ENCODE results near the gene CCDC81.
"Not testable (repeated sequence)": the region's sequence is repeated elsewhere in the genome, so short reads cannot be mapped to it uniquely, and the experiment has no call there.

The CCDC81 gene

DNA sequence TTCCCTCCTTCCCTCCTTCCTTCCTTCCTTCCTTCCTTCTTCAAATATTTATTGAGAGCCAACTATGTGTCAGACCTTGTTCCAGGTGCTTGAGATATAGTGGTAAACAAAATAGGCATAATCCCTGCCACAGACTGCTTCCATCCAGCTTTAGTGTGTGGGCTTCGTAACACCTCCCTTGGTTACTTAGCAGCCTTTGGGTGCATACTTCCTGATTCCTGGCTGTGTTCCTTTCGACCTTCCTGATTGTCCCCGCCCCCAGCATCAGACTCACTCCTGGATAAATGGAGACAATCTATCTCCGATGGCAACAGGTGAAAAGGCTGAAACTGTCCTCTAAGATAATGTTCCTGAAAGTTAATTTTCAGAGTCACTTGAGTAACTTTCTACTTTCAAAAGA is 13.5 kb downstream of the CCDC81 start:
- DNase-seq (ENCODE audit: low read depth) = no peak

DNA sequence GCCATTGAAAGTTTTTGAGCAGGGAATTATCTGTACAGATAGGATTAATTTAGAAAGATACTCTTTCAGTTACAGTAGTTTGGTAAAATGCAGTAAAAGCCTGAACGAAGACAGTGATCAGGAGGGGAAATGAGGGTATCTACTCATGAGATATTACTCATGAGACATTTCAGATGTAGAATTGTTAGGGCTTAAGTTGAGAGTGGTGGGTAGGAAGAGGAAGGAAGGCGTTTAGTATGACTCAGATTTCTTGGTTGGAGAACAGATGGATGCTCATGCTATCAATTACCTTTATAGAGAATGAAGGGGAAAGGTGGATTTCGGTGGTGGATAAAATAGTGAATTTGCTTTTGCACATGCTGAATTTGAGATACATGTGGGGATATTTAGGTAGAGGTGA is 15.8 kb downstream of the CCDC81 start:
- DNase-seq (ENCODE audit: low read depth) = no peak

DNA sequence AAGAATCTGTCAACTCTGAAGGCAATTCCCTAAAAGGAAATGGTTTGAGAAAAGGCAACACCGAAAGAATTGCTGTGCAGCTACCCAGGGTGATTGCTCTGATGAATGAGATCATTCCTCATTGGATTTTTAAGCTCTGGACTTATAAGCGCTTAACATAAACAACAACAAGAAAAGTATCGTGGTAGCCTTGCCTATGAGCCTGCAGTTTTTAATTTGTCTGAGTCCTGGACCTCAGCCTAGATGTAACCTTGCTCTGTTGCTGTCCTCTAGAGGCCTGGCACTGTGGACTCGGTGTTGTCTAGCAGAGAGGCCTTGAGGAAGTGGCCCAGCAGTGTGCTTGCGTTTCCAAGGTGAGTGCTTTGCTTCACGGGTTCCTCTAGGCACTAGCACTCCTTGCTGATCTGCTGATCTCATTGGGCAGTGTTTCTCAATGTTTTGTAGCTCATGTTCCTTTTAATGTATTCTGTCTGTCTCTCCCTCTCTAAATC is 20.4 kb downstream of the CCDC81 start:
- DNase-seq (ENCODE audit: low read depth) = no peak

DNA sequence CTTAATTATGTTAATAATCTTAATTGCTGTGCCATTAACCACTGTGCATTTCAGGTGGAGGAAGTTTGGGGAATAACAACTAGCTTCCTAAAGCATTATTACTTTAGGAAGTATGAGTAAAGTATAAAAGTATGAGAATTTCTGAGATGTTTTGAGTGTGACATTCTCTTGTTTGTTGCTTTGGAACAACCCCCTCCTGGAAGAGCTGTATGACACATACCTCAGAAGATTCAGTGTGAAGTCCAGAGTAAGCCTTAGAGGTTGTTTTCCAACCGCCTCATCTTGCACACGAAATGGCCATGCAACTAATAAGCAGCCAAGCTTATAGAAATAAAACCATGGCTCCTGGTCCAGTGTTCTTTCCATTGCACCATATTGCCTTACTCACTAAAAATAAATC is 21.7 kb downstream of the CCDC81 start:
- DNase-seq (ENCODE audit: low read depth) = peak; percentile 57

DNA sequence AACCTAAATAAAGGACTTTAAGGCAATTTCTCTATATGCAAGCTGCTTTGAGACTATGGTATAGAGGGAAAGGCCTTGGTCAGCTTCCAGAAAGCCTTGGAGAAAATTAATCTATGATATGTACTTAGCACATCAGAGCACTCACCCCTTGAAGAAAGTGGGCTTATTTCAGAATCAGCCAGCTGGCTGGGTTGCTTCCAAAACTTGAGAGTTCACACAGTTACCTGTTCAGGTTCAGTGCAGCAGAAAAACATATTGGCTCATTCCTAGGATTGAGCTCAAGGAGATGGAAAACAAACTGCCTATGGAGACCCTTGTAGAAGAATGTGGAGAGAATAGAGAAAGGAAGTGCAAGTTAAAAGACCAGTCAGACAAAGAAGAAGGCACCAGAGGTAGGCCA is 22.7 kb downstream of the CCDC81 start:
- DNase-seq (ENCODE audit: low read depth) = no peak

DNA sequence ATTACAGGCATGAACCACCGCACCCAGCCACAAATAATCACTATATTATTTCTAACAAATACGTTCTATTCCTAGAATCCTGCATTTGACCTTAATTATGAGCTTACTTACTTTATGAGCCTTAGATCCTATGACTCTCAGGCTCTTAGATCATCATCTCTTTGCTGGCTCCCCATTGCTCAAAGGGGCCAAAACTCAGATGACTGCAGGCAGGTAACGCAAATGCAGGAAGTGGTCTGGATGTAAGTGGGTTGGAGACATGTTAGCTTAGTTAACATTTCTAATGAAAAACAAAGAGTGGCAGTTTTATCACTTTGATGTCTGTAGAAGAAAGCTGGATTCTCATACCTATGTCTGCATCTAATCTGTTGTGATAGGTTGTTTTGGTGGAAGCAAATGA is 23.4 kb downstream of the CCDC81 start:
- DNase-seq (ENCODE audit: low read depth) = no peak

DNA sequence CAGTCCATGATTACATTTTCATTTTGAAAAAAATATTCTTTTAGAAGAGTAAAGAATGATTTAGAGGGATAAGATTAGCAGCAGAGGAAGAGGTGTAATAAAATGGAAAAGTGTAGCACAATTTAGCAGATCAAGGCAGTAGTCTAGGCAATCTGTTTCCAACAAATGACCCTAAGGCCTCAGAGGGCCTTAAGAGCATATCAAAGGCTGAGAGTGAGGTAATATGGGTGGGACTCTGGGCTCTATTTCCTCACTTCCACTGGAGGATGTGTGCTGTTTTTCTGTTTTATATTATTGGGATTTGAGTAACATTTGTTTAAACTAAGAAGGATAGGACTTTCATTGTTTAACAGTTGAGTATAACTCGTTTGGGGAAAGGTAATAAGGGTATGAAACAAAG is 28.8 kb downstream of the CCDC81 start:
- DNase-seq (ENCODE audit: low read depth) = no peak

DNA sequence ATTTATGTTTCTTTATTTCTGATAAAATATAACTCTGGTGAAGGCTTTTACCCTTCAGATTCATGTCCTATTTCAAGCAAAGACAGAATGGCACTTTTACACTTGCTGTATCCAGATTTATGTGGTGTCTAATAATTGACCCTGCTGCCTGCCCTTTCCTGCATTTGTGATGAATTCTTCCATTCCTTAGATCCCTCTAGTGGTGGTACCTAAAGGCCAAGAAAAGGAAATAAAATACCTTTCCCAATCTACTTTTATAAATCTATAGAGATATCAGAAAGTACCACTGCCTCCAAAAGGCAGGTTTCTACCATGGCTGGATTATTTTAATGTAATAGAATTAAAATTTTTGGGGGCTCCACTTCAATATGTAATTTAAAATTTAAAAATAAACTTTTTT is 34.2 kb downstream of the CCDC81 start:
- DNase-seq (ENCODE audit: low read depth) = no peak

DNA sequence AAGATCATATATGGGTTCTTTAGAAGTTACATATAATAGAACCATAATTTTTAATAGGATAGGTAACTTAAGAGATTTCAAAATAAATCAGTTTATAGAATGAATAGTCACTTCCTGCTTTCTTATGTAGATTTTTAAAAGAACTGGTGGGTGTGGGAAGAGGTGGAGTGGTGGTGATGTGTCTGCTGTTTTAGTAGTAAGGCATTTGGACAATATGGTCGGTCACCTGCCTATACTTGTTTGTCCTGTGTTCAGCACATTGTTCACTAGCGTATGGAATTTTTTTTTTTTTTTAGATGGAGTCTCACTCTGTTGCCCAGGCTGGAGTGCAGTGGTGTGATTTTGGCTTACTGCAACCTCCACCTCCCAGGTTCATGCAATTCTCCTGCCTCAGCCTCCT is 39.3 kb downstream of the CCDC81 start:
- DNase-seq (ENCODE audit: low read depth) = no peak

DNA sequence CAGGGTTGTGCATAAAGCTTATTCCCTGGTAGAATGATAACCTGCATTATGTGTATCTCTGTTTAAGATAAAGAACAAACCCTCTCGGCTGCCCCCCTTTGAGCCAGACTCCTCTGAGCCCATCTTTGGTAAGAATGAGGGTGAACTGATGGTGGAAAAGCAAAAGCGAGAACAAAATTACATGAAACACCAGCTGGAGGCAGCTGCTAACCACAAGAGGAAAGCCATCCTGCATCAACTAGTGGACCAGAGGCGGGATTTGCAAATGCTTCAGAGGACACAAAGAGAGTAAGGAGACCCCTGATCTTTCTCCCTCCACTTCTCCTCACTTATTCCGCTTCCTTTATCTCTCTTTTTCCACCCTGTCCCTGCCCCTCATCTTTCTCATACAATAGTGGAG is 40.3 kb downstream of the CCDC81 start:
- DNase-seq (ENCODE audit: low read depth) = no peak

DNA sequence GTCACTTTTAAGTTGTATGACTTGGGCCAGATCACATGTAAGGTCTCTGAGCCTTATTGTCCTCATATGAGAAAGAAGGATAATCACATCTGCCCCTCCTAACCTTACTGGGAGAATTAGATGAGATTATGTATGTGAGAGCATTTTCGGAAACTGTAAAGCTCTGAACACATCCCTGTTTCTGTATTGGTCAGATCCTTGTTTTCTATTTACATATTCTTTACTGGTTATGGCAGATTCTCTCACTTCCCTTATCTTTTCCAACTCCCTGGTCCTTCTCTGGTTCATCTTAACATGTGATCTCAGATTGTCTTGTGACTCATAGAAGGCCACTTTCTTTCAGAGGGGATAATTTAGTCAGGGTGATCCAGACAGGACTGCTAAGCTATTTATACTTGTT is 41.8 kb downstream of the CCDC81 start:
- no peak for DNase-seq (ENCODE audit: low read depth)

DNA sequence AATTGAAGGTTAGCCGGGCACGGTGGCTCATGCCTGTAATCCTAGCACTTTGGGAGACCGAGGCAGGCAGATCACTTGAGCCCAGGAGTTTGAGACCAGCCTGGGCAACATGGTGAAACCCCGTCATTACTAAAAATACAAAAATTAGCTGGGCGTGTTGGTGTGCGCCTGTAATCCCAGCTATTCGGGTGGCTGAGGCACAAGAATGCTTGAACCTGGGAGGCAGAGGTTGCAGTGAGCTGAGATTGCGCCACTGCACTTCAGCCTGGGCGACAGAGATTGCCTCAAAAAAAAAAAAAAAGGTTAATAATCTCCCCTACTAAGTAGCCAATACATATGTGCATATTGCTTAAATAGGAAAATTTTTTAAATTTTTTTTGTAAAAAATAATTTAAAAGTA is 42.3 kb downstream of the CCDC81 start:
- not testable (repeated sequence) for DNase-seq (ENCODE audit: low read depth)

DNA sequence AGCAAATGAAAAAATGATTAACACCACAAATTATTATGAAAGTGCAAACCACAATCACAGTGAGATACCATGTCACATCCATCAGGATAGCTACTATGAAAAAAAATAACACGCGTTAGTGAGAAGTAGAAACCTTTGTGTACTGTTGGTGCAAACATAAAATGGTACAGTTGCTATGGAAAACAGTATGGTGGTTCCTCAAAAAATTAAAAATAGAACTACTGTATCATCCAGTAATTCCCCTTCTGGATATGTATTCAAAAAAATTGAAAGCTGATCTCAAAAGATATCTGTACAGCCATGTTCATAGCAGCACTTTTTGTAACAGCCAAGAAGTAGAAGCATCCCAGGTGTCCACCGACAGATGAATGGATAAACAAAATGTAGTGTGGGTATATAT is 43.4 kb downstream of the CCDC81 start:
- no peak for DNase-seq (ENCODE audit: low read depth)

DNA sequence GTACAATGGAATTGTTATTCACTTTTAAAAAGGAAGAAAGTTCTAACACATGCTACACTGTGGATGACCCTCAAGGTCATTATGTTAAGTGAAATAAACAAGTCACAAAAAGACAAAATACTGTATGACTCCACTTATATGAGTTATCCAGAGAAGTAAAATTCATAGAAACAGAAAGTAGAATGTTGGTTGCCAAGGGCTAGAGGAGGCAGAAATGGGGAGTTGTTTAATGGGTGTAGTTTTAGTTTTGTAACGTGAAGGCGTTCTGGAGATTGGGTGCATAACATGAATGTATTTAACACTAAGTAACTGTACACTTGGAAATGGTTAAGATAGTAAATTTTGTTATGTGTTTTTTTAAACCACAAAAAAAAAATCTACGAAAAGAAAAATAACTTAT is 43.8 kb downstream of the CCDC81 start:
- DNase-seq (ENCODE audit: low read depth) = no peak

DNA sequence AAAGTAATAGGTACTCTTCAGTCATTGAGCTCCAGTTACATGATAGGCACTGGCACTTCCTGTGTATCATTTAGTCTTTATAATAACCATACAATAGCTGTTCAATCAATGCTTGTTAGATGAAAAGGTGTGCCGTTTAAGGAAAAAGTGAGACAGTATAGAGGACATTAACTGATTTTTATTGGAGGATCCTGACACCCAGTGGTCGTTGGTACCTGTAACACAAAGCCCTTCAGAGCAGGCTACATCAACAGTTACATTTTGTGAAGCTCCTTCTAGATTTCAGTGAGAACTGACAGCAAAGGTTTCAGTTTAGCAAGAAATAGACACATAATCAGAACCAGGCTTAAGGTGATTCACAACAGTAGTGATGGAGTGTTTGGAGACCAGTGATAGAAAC is 44.2 kb downstream of the CCDC81 start:
- DNase-seq (ENCODE audit: low read depth) = no peak

DNA sequence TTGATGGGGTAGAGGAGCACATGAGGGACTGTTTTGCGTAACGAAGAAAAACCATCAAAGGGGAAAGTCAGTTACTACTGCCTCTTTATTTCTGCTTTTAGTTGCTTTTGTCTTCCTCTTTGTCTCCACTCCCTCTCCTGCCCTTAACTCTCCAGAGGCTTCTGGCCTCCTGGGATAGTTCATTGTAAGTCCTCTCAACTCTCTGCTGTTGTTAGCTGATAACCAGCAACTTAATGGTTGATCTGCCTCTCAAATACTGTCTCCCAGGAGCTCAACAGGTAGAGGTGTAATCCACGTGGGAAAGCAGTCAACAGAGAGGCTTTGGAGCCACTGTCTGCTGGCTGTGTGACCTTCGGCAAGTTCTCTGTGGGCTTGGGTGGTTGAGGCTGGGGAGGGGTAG is 47.3 kb downstream of the CCDC81 start:
- no peak for DNase-seq (ENCODE audit: low read depth)

DNA sequence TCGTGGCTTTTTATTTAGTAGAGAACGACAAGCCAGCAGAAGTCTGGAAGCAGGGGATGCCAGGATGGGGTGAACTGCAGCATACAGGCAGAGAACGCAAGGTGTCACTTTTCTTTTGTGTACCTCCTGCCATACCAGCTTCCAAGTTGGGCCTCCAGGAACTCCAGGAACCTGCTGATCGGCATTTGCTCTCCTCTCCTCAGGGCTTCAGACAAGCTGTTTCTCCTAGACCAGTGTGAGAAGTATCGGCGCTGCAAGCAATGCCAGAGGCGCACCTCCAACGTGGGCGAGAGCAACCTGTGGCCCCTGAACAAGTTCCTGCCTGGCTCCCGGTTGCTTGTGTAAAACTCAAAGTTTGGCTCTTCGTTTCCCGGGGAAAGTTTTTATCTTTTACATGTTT is 47.7 kb downstream of the CCDC81 start:
- DNase-seq (ENCODE audit: low read depth) = no peak

DNA sequence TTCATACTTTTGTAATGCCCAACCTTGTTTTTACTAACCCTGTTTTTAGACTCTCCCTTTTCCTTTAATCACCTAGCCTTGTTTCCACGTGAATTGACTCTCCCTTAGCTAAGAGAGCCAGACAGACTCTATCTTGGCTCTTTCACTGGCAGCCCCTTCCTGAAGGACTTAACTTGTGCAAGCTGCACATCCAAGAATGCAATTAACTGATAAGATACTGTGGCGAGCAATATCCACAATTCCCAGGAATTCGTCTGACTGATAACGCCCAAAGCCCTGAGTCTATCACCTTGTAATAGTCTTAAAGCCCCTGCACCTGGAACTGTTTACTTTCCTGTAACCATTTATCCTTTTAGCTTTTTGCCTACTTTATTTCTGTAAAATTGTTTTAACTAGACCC is 48.8 kb downstream of the CCDC81 start:
- DNase-seq (ENCODE audit: low read depth) = not testable (repeated sequence)

DNA sequence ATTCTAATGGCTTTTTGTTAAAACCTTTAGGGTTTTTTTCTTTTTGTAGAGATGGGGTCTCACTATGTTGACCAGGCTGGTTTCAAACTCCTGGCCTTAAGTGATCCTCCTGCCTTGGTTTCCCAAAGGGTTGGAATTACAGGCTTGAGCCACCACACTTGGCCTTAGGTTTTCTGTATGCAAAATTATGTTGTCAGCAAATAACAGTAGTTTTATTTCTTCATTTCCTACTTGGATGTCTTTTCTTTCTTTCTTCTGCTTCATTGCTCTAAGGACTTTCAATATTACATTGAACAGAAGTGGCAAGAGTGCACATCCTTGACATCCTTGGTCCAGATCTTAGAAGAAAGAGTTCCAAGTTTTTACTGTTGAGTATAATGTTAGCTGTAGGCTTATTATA is 52.8 kb downstream of the CCDC81 start:
- no peak for DNase-seq (ENCODE audit: low read depth)

DNA sequence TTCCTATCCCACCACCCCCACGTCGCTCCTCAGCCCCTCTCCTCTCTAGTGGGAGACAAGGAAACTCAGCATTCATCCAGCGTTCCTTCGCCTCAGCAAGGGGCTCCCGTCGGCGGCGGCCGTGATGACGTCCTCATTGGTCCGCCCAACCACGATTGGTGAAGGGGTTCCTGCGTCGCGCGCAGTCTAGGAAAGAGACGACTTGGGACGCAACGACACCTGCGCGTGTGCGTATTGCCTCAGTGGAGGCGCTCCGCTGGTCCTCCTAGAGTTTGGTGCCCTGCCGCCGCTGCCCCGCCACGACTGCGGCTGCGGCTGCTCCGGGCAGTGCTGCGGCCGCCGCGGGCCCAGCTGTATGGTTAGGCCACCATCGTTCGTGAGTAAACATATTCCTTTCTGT is 56.6 kb downstream of the CCDC81 start:
- DNase-seq (ENCODE audit: low read depth) = no peak

DNA sequence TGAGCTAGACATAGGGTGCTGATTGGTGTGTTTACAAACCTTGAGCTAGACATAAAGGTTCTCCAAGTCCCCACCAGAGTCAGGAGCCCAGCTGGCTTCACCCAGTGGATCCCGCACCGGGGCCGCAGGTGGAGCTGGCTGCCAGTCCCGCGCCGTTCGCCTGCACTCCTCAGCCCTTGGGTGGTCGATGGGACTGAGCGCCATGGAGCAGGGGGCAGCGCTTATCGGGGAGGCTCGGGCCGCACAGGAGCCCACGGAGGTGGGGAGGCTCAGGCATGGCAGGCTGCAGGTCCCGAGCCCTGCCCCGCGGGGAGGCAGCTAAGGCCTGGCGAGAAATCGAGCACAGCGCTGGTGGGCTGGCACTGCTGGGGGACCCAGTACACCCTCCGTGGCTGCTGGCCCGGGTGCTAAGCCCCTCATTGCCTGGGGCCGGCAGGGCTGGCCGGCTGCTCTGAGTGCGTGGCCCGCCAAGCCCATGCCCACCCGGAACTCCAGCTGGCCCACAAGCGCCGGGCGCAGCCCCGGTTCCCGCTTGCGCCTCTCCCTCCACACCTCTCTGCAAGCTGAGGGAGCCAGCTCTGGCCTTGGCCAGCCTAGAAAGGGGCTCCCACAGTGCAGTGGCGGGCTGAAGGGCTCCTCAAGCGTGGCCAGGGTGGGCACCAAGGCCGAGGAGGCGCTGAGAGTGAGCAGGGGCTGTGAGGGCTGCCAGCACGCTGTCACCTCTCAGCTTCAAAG is 58.8 kb downstream of the CCDC81 start:
- DNase-seq (ENCODE audit: low read depth) = not testable (repeated sequence)

DNA sequence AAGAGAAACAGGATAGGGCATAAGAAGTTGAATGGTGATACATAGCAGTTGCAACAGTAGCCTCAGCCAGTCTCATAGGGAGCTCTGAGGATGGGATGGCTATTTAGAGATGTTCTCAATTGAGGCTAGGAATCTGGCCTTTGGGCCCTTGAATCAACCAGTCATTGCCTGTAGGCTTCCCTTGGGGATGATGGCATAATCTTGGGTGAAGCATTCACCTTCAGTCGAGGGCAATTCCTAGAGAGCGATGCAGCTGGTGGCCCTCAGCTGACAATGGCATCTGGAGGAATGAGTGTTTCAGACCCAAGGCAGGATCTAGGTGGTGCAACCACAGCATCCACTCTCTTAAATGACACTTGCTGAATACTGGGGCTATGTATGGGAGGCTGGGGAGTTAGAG is 61.0 kb downstream of the CCDC81 start:
- DNase-seq (ENCODE audit: low read depth) = no peak

DNA sequence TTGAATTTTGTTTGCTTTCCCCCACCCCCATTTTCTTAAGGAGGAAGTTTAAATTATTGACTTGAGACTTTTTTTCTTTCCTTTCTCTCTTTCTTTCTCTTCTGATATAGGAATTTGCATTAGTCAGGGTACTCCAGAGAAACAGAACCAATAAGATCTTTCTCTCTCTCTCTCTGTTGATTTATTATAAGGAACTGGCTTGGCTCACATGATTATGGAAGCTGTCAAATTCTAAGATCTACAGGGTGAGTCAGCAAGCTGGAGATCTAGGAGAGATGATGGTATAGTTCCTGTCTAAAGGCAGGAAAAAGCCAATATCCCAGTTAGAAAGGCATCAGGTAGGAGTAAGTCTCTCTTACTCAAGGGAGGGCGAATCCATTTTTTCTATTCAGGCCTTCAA is 64.0 kb downstream of the CCDC81 start:
- DNase-seq (ENCODE audit: low read depth) = no peak

DNA sequence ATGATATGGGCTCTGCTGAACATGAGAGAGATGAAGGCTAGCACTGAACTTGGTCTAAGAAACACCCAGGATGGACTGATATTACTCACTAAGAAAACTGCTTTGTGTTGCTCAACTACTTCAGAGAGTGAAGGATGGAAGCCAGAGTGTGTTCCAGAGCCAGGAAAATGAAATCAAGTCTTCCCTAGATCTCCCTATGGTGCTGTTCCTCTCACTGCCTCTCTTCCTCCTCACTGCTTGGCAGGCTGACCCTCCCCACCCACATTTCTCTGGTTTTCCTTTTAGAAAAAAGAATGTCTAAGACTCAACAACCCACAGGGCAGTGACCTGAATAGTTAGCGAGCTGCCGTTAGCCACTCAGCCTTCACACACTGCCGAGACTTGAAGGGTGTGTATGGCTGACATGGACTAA is 65.6 kb downstream of the CCDC81 start:
- DNase-seq (ENCODE audit: low read depth) = no peak

DNA sequence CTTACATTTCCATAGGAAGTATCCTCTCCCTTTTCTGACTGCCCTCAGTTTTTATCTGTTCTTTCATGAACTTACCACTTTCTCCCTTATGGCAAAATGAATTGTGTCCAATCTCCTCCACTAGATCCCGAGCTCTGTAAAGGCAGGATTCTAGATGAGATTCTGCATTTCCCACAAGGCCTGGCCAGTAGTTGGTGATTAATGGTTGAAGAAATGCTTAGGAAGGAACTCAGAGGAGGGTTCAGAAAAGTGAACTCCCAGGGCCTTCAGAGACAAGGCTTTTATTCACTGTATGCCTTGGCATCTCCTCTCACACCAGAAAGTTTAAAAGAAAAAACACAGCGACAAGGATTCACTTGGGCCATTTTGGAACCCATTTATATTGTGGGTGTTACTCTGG is 66.2 kb downstream of the CCDC81 start:
- no peak for DNase-seq (ENCODE audit: low read depth)
